Transverse colon (tissue), 4 donors: Measurements from ENCODE around the gene ZNRF3. TPM values are rescaled to one million over a fixed set of nuclear protein-coding genes. Genes with fewer than 3 reads are reported as not detected.

ENCODE experiments used
- DNase-seq: peaks from one replicate; pipeline ENCODE4 v3.0.0-alpha.2; 2019
- H3K27ac ChIP-seq, 4 donors: fragments of 200-600 bp; sonication (generic); 2 replicates each; pipeline ENCODE4 v1.5.1; 2016 to 2018; ENCODE audit warnings: inconsistent platforms in 4 of 4
- H3K27me3 ChIP-seq: fragments of 200-600 bp; sonication (generic); 2 replicates; pipeline ENCODE4 v1.5.1; 2017; ENCODE audit warnings: inconsistent platforms
- H3K36me3 ChIP-seq, 4 donors: fragments of 200-600 bp; sonication (generic); 2 replicates each; pipeline ENCODE4 v1.5.1; 2017 to 2019; ENCODE audit warnings: inconsistent platforms in 4 of 4
- H3K4me1 ChIP-seq, 4 donors: fragments of 200-600 bp; sonication (generic); 2 replicates each; pipeline ENCODE4 v1.5.1; 2017 to 2020; ENCODE audit warnings: inconsistent platforms in 4 of 4
- H3K4me3 ChIP-seq, 4 donors: fragments of 200-600 bp; sonication (generic); 1 replicate in 1 of 4; 2 replicates in 3 of 4; pipeline versions ENCODE4 v1.5.1 to v1.6.1; 2017 to 2019; ENCODE audit warnings: inconsistent platforms in 4 of 4
- H3K9me3 ChIP-seq, 2 donors: fragments of 200-600 bp; sonication (generic); 2 replicates each; pipeline ENCODE4 v1.5.1; 2017 to 2019; ENCODE audit warnings: inconsistent platforms in 2 of 2
- EP300 ChIP-seq: sonication (generic); formaldehyde crosslinking; IDR thresholded peaks from one replicate; pipeline ENCODE4 v1.6.1; 2017; ENCODE audit warnings: antibody characterized with exemption, low read depth
- POLR2A ChIP-seq: fragments of 450-650 bp; IDR thresholded peaks from one replicate; pipeline ENCODE4 v1.6.1; 2016; ENCODE audit warnings: antibody characterized with exemption, mild to moderate bottlenecking, moderate library complexity
- POLR2AphosphoS5 ChIP-seq, 3 donors: sonication (generic); formaldehyde crosslinking; IDR thresholded peaks; one replicate each; pipeline ENCODE4 v1.6.1; 2016; ENCODE audit warnings: antibody characterized with exemption in 3 of 3
- WGBS, 2 donors: methylation state at CpG; one replicate each; pipeline ENCODE4 v1.1.5; 2018; ENCODE audit warnings: low coverage in 1 of 2; 5-methylcytosine and 5-hydroxymethylcytosine counted together
- in situ Hi-C, 4 donors: fragments of 200-750 bp; cut with MboI; loops; one replicate each; pipeline versions ENCODE4 v1.15.0 to v1.15.1; 2017; ENCODE audit warnings: low sequenced_read_pairs in 3 of 4, low pct_ligation_motif_present in 1 of 4, low pct_unique_long_range_greater_than_20kb in 1 of 4
- intact Hi-C: fragments of 100-400 bp; cut with DNase I; formaldehyde crosslinking; loops from one replicate; pipeline ENCODE4 v1.15.1; 2023; ENCODE audit warnings: low total_unique reads
- total RNA-seq, 4 donors: library from RNA; depleted of rRNA; stranded (reverse); fragments of >200 nt; gene quantifications; one replicate each; pipeline ENCODE4 v1.1.0, GENCODE V29; 2016
- TF ChIP-seq, protein P1 (sequence below), 5 experiments: fragments of 200-600 bp in 3 of 5; fragments of 450-650 bp in 2 of 5; sonication (generic) in 3 of 5; IDR thresholded peaks; 1 replicate in 2 of 5; 2 replicates in 3 of 5; pipeline ENCODE4 v1.5.1; 2016 to 2017; ENCODE audit warnings: antibody characterized with exemption in 5 of 5, inconsistent platforms in 3 of 5, mild to moderate bottlenecking in 2 of 5, moderate library complexity in 1 of 5

ZNRF3 gene
- total RNA-seq, 4 donors from 2014 or later: 4.5 to 10.7 (median 8.3) TPM

DNA sequence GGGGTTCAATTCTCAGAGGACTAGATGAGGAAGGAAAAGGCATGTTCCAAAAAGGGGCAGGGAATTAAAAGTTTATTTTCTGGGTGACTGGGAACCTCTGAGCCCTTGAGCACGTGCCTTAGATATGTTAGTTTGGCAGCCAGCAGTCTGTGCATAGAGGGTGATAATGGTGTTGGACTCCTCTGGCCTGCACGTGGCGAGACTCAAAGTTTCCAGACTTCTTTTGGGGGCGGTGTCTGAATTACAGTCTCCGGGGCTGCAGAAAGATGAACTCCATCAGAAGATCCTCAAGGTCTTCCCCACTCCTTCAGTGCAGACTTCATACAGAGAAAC is 861 bp upstream of the ZNRF3 start:
- DNase-seq: no peak
- no peak for TF ChIP-seq POLR2A
- TF ChIP-seq, protein P1, sequence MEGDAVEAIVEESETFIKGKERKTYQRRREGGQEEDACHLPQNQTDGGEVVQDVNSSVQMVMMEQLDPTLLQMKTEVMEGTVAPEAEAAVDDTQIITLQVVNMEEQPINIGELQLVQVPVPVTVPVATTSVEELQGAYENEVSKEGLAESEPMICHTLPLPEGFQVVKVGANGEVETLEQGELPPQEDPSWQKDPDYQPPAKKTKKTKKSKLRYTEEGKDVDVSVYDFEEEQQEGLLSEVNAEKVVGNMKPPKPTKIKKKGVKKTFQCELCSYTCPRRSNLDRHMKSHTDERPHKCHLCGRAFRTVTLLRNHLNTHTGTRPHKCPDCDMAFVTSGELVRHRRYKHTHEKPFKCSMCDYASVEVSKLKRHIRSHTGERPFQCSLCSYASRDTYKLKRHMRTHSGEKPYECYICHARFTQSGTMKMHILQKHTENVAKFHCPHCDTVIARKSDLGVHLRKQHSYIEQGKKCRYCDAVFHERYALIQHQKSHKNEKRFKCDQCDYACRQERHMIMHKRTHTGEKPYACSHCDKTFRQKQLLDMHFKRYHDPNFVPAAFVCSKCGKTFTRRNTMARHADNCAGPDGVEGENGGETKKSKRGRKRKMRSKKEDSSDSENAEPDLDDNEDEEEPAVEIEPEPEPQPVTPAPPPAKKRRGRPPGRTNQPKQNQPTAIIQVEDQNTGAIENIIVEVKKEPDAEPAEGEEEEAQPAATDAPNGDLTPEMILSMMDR (IDR thresholded peaks at IDR 0.05): no peak
- no peak for TF ChIP-seq EP300
- TF ChIP-seq POLR2AphosphoS5 (IDR thresholded peaks at IDR 0.05): no peak
- in situ Hi-C loops (no loop called here), intact Hi-C loops (no loop called here)
- no peaks in the 10 kb centered on the region for H3K9me3 ChIP-seq
- H3K27ac ChIP-seq: peak overlapping the region; percentile 58 to 89 (median 74)
- H3K36me3 ChIP-seq: no peaks in the 10 kb centered on the region
- H3K27me3 ChIP-seq: no peaks in the 10 kb centered on the region
- 0 to 5% methylated on average over 2 to 5 of the region's 5 CpGs for WGBS, 2 donors
- H3K4me3 ChIP-seq: peak overlapping the region; percentile 55 to 90 (median 71)
- peaks cover 4 to 37% (median 32%) of the 10 kb centered on the region in 4 donors for H3K4me1 ChIP-seq

DNA sequence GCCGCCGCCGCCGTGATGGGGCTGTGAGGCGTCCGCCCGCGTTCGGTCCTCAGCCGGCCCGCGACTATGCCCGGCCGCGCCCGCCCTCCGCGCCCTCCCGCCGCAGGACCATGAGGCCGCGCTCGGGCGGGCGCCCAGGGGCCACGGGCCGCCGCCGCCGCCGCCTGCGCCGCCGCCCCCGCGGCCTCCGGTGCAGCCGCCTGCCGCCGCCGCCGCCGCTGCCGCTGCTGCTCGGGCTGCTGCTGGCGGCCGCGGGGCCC is 215 bp downstream of the ZNRF3 start:
- H3K36me3 ChIP-seq: no peaks in the 10 kb centered on the region
- intact Hi-C loops (no loop called here), in situ Hi-C loops (no loop called here)
- WGBS, 2 donors: 0% methylated on average over 8 of the region's 48 CpGs; no CpG with 5 or more reads in 1 of the 2 donors
- TF ChIP-seq POLR2AphosphoS5 (IDR thresholded peaks at IDR 0.05): no peak
- TF ChIP-seq, protein P1 (IDR thresholded peaks at IDR 0.05): no peak
- TF ChIP-seq POLR2A: no peak
- no peak for TF ChIP-seq EP300
- DNase-seq: no peak
- H3K9me3 ChIP-seq: no peaks in the 10 kb centered on the region
- peaks cover 4 to 46% (median 35%) of the 10 kb centered on the region in 4 donors for H3K4me1 ChIP-seq
- H3K27ac ChIP-seq: peak overlapping the region; percentile 81 to 89 (median 84)
- H3K4me3 ChIP-seq: peak overlapping the region; percentile 35 to 90 (median 77)
- no peaks in the 10 kb centered on the region for H3K27me3 ChIP-seq

DNA sequence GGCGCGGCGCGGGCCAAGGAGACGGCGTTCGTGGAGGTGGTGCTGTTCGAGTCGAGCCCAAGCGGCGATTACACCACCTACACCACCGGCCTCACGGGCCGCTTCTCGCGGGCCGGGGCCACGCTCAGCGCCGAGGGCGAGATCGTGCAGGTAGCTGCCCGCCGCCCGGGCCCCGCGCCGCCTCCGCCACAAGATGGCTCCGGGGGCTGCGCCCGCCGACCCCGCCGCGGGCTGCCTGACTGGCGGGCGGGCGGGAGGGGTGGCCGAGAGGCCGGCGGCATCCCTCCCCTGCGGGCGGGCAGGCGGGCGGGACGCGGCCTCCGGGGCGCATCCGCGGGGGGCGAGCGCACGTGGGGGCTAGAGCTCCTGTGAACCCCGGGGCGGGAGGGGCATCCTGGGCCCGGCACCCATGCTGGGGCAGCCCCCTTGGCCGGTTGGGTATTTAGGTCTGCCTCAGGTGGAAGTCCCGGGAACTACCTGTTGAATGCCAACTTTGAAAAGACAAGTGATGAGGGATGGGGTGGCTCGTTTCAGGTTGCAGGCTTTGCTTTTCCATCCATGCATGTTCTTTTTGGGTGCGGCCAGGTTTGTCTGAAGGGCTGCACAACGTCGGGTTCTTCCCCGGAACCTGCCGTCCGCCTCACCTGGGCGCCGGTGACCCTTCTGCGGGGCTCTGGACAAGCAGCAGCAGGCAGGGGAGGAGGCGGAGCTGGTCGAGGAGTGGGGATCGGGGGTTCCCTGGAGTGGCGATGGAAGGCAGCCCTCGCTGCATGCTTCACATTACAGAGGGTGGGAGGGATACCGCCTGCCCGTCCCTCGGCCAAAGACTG is 760 bp downstream of the ZNRF3 start:
- Histone ChIP-seq H3K27me3 (no peaks in the 10 kb centered on the region), H3K4me3 (peak overlapping the region; percentile 46 to 90 (median 77)), H3K27ac (peak overlapping the region; percentile 81 to 89 (median 84)), H3K4me1 (peaks cover 4 to 46% (median 35%) of the 10 kb centered on the region in 4 donors), H3K36me3 (no peaks in the 10 kb centered on the region), H3K9me3 (no peaks in the 10 kb centered on the region)
- 20% methylated on average over 26 of the region's 78 CpGs; no CpG with 5 or more reads in 1 of the 2 donors for WGBS, 2 donors
- intact Hi-C loops: no loop called here
- in situ Hi-C loops: no loop called here
- DNase-seq: peak; percentile 42
- TF ChIP-seq EP300: no peak
- TF ChIP-seq, protein P1 (IDR thresholded peaks at IDR 0.05): peak in 1 of 5 experiments; percentile 50

DNA sequence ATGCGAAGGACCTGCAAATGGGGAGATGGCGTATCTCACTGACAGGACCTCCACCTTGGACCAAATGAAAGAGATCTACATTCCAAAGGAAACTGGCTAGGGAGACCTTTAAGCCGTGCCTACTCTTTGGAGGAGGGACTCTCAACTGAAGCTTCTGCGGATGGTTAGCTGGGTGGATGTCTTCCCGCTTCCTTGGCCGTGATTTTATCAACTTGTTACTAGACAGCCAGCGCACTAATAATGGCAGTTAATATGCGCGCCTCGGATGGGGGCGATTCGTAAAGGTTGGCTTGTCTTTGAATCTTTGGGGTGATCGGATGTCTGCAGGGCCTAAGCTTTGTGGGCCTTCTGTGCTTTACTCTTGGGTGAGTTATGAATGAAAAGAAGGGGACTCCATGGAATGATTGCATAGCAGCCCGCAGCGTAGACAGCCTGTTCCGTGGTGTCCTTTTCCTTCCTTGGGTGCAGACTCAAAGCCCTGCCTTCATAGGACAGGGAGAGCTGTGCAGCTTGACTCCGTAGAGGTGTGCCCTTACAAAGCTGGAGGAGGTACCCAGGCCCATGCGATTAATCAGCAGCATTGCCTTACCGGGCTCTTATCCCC is 1.5 kb downstream of the ZNRF3 start:
- Histone ChIP-seq H3K27ac (peak overlapping the region; percentile 81 to 89 (median 84)), H3K4me1 (peaks cover 4 to 46% (median 35%) of the 10 kb centered on the region in 4 donors), H3K27me3 (no peaks in the 10 kb centered on the region), H3K9me3 (no peaks in the 10 kb centered on the region), H3K36me3 (no peaks in the 10 kb centered on the region), H3K4me3 (peak overlapping the region in 3 of 4 donors; percentile 73 to 90 (median 81))
- in situ Hi-C loops (no loop called here), intact Hi-C loops (no loop called here)
- TF ChIP-seq EP300: no peak
- no peak for DNase-seq
- WGBS, 2 donors: 53 to 60% methylated on average over 4 to 19 of the region's 19 CpGs
